Hepatocyte (in vitro differentiated cells): ENCODE results near the gene TMEM236. TPM values are rescaled to one million over a fixed set of nuclear protein-coding genes. Genes with fewer than 3 reads are reported as not detected.

Source experiments
- DNase-seq: peaks from one replicate; pipeline ENCODE4 v3.0.0-alpha.2; 2016; ENCODE audit warnings: low spot score
- H2AFZ ChIP-seq: fragments of 200-600 bp; sonication (generic); 2 replicates; pipeline ENCODE4 v1.6.0; 2016; ENCODE audit warnings: antibody characterized with exemption, mild to moderate bottlenecking
- H3K27ac ChIP-seq: fragments of 200-600 bp; sonication (generic); 2 replicates; pipeline ENCODE4 v1.5.1; 2016; ENCODE audit warnings: mild to moderate bottlenecking
- H3K27me3 ChIP-seq: fragments of 200-600 bp; sonication (generic); 2 replicates; pipeline ENCODE4 v1.6.1; 2016
- H3K36me3 ChIP-seq: fragments of 200-600 bp; sonication (generic); replicated peaks from 2 replicates; pipeline ENCODE4 v1.5.1; 2016; ENCODE audit warnings: low read depth; ENCODE audit not compliant: insufficient read depth
- H3K4me1 ChIP-seq: fragments of 200-600 bp; sonication (generic); 2 replicates; pipeline ENCODE4 v1.5.1; 2016; ENCODE audit warnings: mild to moderate bottlenecking, moderate library complexity; ENCODE audit not compliant: insufficient read depth
- H3K4me2 ChIP-seq: fragments of 200-600 bp; sonication (generic); 2 replicates; pipeline ENCODE4 v1.6.0; 2016
- H3K4me3 ChIP-seq: fragments of 200-600 bp; sonication (generic); 2 replicates; pipeline ENCODE4 v1.5.1; 2016; ENCODE audit warnings: mild to moderate bottlenecking
- H3K79me2 ChIP-seq: fragments of 200-600 bp; sonication (generic); 2 replicates; pipeline ENCODE4 v1.6.0; 2017; ENCODE audit warnings: mild to moderate bottlenecking
- H3K9me2 ChIP-seq: fragments of 200-600 bp; sonication (generic); replicated peaks from 2 replicates; pipeline ENCODE4 v1.6.0; 2017; ENCODE audit warnings: mild to moderate bottlenecking; ENCODE audit not compliant: insufficient read depth
- H3K9me3 ChIP-seq: fragments of 200-600 bp; sonication (generic); 2 replicates; pipeline ENCODE4 v1.5.1; 2016; ENCODE audit warnings: low read depth, mild to moderate bottlenecking
- H4K20me1 ChIP-seq: fragments of 200-600 bp; sonication (generic); 2 replicates; pipeline ENCODE4 v1.6.0; 2016; ENCODE audit warnings: mild to moderate bottlenecking; ENCODE audit not compliant: insufficient read depth, poor library complexity, severe bottlenecking
- EZH2 ChIP-seq: fragments of 200-600 bp; sonication (generic); IDR thresholded peaks from 2 replicates; pipeline ENCODE4 v1.6.1; 2016; ENCODE audit warnings: antibody characterized with exemption, mild to moderate bottlenecking, borderline replicate concordance
- EZH2phosphoT487 ChIP-seq: fragments of 200-600 bp; sonication (generic); IDR thresholded peaks from one replicate; pipeline ENCODE4 v1.6.1; 2018; ENCODE audit warnings: antibody characterized with exemption, mild to moderate bottlenecking, low read depth, moderate library complexity; ENCODE audit not compliant: unreplicated experiment, severe bottlenecking
- WGBS: methylation state at CpG from one replicate; pipeline ENCODE4 v1.1.6; 2016; ENCODE audit warnings: low lambda C conversion rate; ENCODE audit errors: missing lambda C conversion rate; 5-methylcytosine and 5-hydroxymethylcytosine counted together
- polyA plus RNA-seq: library from polyadenylated mRNA; unstranded; fragments of >200 nt; fragmentation: Nextera tagmentation; extraction: Ambion mirVana; gene quantifications from 2 replicates; pipeline ENCODE4 v1.2.1, GENCODE V29; 2016
- total RNA-seq: library from RNA; depleted of rRNA; stranded (reverse); fragments of >200 nt; gene quantifications from 2 replicates; pipeline ENCODE4 v1.2.3, GENCODE V29; 2014
- TF ChIP-seq, protein P1 (sequence below): fragments of 200-600 bp; sonication (generic); IDR thresholded peaks from 2 replicates; pipeline ENCODE4 v1.5.1; 2016; ENCODE audit warnings: antibody characterized with exemption, mild to moderate bottlenecking; ENCODE audit not compliant: poor library complexity

TMEM236 gene
- total and polyA plus RNA-seq, 2 experiments from 2014 or later = 0.08 to 0.80 TPM

DNA sequence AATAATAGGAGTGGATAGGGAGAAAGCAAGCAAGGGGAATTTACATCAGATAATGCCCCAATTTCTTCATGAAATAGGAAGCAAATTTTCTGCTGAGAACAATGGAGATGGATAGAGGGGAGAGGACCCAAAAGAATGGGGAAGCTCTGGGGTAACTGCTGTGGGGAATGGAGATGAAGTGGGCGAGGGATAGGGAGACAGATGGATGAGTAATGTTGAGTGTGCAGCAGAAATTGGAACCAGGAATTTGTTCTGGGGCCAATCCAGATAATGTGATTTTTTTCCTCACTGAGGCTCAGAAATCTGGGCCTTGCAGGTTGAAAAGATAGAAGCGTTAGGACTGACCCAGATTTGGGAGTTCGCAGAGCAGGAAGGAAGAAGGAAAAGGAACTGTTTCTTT lies 32.7 kb downstream of the TMEM236 start:
- no peak overlapping the region for H3K4me3 ChIP-seq
- H3K27ac ChIP-seq = no peak overlapping the region

DNA sequence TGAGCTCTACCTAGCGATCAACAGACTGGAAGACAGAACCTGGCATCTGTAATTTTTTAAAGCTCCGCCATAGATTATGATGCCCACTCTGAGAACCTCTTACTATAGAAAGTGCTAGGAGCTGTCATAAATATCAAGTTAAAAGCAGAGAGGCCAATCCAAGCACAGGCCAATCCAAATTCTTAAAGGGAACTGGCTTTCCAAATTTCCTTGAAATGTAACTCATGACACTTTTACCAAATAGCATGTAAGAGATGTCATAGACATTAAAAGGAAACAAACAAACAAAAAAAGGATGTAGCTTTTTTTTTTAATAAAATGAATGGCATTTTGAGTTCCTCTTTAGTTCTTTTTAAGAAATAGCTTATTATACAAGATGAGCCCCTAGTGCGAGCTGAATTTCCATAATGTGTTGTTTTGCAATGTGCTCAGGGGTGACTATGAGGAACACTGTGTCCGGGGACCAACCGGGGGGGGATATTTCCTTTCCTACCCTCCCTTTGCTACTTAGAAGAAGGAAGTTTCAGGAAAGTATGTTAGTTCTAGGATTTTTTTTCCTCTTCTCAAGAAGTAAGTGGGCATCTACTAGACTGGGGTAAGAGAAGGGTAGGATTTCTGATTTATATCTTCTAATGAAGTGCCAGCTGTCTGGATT lies 33.4 kb downstream of the TMEM236 start:
- TF ChIP-seq EZH2 = no peak
- no peak for TF ChIP-seq EZH2phosphoT487
- TF ChIP-seq, protein P1, sequence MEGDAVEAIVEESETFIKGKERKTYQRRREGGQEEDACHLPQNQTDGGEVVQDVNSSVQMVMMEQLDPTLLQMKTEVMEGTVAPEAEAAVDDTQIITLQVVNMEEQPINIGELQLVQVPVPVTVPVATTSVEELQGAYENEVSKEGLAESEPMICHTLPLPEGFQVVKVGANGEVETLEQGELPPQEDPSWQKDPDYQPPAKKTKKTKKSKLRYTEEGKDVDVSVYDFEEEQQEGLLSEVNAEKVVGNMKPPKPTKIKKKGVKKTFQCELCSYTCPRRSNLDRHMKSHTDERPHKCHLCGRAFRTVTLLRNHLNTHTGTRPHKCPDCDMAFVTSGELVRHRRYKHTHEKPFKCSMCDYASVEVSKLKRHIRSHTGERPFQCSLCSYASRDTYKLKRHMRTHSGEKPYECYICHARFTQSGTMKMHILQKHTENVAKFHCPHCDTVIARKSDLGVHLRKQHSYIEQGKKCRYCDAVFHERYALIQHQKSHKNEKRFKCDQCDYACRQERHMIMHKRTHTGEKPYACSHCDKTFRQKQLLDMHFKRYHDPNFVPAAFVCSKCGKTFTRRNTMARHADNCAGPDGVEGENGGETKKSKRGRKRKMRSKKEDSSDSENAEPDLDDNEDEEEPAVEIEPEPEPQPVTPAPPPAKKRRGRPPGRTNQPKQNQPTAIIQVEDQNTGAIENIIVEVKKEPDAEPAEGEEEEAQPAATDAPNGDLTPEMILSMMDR = no peak
- H2AFZ ChIP-seq = no peak overlapping the region
- H3K9me2 ChIP-seq = no peaks in the 10 kb centered on the region
- no peaks in the 10 kb centered on the region for H4K20me1 ChIP-seq
- H3K36me3 ChIP-seq = no peaks in the 10 kb centered on the region
- H3K4me2 ChIP-seq = no peak overlapping the region
- WGBS = 96% methylated on average over 5 of the region's 5 CpGs
- peaks cover 4% of the 10 kb centered on the region for H3K4me1 ChIP-seq
- no peak overlapping the region for H3K27ac ChIP-seq
- DNase-seq = no peak
- H3K4me3 ChIP-seq = no peak overlapping the region
- H3K27me3 ChIP-seq = no peaks in the 10 kb centered on the region
- H3K79me2 ChIP-seq = no peaks in the 10 kb centered on the region
- H3K9me3 ChIP-seq = no peaks in the 10 kb centered on the region

More for the DNA sequence above, 32.7 kb downstream of the TMEM236 start:
- H2AFZ ChIP-seq = no peak overlapping the region
- H3K4me1 ChIP-seq = peaks cover 4% of the 10 kb centered on the region
- no peaks in the 10 kb centered on the region for H3K9me3 ChIP-seq
- H3K27me3 ChIP-seq = no peaks in the 10 kb centered on the region
- no peaks in the 10 kb centered on the region for H4K20me1 ChIP-seq
- no peak overlapping the region for H3K4me2 ChIP-seq
- no peak for DNase-seq
- no peaks in the 10 kb centered on the region for H3K36me3 ChIP-seq
- no peaks in the 10 kb centered on the region for H3K79me2 ChIP-seq
- TF ChIP-seq EZH2 = no peak
- TF ChIP-seq EZH2phosphoT487 = no peak
- TF ChIP-seq, protein P1 = no peak
- WGBS = 88% methylated on average over 3 of the region's 3 CpGs
- H3K9me2 ChIP-seq = no peaks in the 10 kb centered on the region

DNA sequence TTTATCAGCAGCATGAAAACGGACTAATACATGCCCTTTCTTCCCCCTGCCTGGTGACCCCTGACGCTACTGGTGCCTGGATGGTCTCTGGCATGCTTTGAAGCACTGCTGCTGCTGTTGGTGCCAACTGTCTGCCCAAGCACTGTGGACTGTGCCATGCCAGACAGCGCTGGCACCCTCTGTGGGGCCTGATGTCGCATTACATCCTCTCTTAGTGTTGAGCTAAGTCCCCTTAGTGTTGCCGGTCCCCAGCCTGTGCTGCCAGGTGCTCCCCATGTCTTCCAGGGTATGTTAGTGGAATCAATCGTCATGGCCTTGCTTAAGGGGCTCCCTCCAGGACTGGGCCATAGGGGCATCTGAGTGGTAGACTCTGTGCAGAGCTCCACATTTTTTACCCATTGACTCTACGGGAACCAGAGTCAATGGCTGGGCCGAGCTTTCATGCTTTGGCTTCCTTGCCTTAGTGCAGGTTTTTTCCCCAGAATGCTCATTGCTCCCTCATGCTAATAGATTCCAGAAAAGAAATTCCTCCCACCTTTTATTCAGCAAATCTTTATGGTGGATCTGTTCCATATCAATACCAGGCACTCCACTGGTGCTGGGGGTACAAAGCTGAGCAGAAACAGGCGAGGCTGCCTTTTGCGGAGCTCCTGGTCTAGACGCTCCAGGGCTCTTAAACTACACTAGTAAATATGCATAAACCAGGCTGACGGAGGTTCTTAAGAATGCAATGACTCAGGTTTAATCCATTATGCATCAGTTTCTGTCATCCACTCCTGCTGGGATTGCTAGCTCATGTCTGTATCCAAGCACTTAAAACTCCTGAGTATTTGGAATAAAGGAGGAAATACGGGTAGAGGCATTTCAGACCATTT lies 35.3 kb downstream of the TMEM236 start:
- no peaks in the 10 kb centered on the region for H3K9me3 ChIP-seq
- H3K4me1 ChIP-seq = peaks cover 5% of the 10 kb centered on the region
- WGBS = 71% methylated on average over 13 of the region's 13 CpGs
- H4K20me1 ChIP-seq = no peaks in the 10 kb centered on the region
- TF ChIP-seq EZH2 (no peak), EZH2phosphoT487 (no peak)
- TF ChIP-seq, protein P1 = no peak
- no peaks in the 10 kb centered on the region for H3K27me3 ChIP-seq
- no peaks in the 10 kb centered on the region for H3K9me2 ChIP-seq
- peak; percentile 78 for DNase-seq
- no peak overlapping the region for H3K27ac ChIP-seq
- H2AFZ ChIP-seq = no peak overlapping the region
- H3K4me3 ChIP-seq = no peak overlapping the region
- no peak overlapping the region for H3K4me2 ChIP-seq
- no peaks in the 10 kb centered on the region for H3K36me3 ChIP-seq
- no peaks in the 10 kb centered on the region for H3K79me2 ChIP-seq
